GM20000 (cell line): Measurements from ENCODE around the gene CMC4.

Source experiments
- DNase-seq: peaks from one replicate; pipeline ENCODE4 v3.0.0; 2012; ENCODE audit warnings: low spot score
- TF ChIP-seq, protein P1 (sequence below): IDR thresholded peaks from 2 replicates; pipeline ENCODE4 v1.5.1; 2012; ENCODE audit warnings: mild to moderate bottlenecking, control low read depth; ENCODE audit errors: extremely low read depth, missing control alignments

The CMC4 gene

DNA sequence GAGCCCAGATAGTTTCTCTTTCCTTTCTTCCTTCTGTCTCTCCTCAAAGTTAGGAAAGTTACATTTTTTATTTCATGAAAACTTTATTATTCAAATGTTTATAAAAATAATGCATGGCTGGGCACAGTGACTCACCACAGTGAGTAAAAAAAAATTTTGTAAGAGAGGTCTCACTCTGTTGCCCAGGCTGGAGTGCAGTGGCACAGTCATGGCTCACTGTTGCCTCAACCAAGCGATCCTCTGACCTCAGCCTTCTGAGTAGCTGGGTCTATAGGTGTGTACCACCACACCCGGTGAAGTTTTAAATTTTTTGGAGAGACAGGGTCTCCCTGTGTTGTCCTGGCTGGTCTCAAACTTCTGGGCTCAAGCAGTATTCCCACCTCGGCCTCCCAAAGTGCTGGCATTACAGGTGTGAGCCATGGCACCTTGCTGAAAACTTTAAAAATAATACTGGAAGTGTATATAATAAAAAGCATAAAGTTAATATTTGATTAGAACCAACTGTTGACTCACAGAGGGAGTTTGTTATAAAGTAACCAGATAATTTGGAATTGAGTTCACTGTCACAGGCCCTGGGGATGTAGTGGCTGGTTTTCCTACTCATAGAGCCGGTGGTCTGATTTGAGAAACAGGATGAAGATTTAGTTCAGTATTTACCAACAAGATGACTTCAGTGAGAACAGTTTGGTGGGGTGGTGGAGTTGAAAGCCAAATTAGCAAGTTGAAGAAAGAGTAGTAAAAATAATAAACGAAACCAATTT, 18.0 kb downstream of the CMC4 start:
- no peak for DNase-seq
- TF ChIP-seq, protein P1, sequence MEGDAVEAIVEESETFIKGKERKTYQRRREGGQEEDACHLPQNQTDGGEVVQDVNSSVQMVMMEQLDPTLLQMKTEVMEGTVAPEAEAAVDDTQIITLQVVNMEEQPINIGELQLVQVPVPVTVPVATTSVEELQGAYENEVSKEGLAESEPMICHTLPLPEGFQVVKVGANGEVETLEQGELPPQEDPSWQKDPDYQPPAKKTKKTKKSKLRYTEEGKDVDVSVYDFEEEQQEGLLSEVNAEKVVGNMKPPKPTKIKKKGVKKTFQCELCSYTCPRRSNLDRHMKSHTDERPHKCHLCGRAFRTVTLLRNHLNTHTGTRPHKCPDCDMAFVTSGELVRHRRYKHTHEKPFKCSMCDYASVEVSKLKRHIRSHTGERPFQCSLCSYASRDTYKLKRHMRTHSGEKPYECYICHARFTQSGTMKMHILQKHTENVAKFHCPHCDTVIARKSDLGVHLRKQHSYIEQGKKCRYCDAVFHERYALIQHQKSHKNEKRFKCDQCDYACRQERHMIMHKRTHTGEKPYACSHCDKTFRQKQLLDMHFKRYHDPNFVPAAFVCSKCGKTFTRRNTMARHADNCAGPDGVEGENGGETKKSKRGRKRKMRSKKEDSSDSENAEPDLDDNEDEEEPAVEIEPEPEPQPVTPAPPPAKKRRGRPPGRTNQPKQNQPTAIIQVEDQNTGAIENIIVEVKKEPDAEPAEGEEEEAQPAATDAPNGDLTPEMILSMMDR, result no peak

DNA sequence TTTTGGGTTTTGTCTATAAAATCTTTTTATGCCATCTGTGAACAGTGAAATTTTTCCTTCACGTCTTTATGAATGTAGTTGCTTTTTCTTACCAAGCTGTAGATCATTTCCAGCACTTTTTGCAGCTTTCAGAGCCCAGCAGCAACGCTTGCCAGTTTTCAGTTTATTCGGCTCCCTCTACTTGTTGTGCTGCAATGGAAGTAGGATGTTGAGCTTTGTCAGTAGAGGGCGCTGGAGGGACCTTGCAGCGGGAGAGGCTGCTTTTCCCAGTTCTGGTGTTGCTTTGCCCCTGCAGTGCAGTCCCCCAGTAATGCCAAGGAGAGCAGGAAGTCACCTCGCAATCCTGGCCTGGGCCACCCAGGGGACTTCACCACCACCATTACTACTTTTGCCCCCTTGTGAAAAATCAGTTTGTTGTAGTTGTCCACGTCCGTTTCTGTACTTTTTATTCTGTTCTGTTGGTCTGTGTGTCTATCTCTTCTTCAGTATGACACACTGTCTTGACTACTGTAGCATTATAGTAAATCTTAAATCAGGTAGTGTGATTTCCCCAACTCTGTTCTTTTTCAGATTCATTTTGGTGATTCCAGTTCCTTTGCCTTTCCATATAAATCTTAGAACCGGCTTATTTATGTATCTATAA, 21.8 kb downstream of the CMC4 start:
- TF ChIP-seq, protein P1, result no peak
- DNase-seq, result no peak

DNA sequence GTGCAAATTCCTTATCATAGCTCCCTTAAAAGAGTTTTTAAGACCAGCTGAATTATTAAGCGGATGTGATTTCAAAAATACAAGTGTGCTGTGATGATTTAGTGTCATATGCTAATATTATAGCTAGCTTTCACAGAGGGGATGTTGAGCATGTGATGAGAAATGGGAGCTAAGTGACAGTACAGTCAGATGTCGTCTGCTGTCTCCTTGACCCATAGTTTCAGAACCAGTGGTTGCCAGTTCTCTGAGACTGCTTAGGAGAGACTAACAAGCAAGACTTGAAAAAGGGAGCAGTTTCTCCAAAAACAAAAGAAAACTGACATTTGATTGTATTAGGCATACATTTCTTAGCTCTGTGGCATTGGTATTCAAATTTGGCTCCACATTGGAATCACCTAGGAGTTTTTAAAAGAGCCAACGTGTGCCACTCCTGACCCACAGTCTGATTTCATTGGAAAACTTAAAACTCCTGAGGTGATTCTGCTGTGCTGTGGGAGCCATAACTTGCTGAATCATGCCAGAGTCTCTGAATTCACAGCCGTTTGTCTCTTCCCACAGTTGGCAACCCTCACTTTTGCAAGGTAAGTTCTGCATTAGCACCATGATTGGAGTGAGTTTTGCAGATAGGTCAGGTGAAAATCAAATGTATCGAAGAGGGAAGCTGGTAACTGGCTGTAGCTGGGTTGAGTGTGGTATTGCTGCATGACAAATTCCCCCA, 24.0 kb downstream of the CMC4 start:
- TF ChIP-seq, protein P1, result no peak
- no peak for DNase-seq

DNA sequence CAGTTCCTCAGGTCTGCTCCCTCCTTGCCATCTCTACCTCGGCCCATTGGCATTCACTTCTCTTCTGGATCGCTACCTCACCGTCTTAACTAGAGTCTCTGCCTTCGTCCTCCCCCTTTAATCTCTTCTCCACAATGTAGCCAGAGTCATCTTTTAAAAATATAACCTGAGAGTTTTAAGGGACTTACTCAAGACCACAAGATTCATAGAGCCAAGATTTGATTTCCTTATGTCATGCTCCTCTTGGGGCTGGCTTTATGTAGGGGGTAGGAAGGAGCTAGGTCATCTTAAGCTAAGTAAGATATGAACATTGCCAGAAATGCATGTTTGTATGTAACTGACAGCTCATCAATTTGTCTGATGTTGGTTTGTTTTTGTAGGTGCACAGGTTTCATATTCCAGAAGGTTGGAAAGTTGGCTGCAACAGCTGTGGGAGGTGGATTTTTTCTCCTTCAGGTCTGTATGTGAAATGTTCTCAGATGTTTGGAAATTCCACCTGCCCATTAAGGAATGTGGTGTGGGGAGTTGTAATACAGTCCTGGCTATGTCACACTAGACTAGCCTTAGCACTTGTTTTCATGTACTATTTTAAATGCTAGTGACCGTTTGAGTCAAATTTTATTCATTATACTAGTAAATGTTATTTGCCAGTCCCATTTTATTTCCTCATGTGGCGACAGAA, 24.7 kb downstream of the CMC4 start:
- no peak for DNase-seq
- TF ChIP-seq, protein P1, result no peak

DNA sequence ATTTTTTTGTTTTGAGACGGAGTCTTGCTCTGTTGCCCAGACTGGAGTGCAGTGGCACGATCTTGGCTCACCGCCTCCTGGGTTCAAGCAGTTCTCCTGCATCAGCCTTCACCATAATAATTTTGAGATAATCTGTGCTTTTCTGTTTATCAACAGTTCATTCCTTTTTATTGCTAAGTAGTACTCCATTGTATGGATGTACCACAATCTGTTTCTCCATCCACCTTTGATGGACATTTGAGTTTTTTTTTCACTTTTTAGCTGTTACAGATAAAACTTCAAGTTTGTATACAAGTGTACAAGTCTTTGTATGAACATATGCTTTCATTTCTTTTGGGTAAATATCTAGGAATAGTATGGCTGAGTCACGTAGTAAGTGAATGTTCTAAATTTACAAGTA, 35.2 kb downstream of the CMC4 start:
- TF ChIP-seq, protein P1, result no peak
- no peak for DNase-seq

DNA sequence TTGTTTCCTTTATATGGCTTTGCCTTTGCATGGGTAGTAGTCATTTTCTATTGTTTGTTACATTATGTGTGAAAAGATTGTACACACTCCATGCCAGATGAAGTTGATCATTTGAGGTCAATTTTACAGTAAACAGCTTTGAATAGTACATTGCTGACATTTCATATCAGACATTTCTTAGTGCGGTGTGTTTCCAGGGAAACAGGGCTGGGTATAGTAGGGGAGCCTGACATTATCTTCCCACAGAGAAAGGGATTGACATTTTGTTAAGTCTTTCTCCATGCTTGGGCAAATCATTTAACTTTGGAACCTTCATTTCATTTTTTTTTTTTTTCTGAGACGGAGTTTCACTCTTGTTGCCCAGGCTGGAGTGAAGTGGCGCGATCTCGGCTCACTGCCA, 39.3 kb downstream of the CMC4 start:
- no peak for DNase-seq
- TF ChIP-seq, protein P1, result no peak
